AG04450 (cell line): ENCODE measurements around the gene PGC. TPM values are rescaled to one million over a fixed set of nuclear protein-coding genes. Genes with fewer than 3 reads are reported as not detected.

Experiments
- CTCF ChIA-PET: fragments of 300-600, 350-600 bp; formaldehyde crosslinking; extraction: SDS; loops from one replicate; lab custom pipeline; 2022; ENCODE audit warnings: antibody characterized with exemption, inconsistent platforms; lab: Charles Lee
- POLR2A ChIA-PET: fragments of 350-600 bp; formaldehyde crosslinking; extraction: SDS; loops from one replicate; lab custom pipeline; 2021; ENCODE audit warnings: antibody characterized with exemption, inconsistent platforms; lab: Yijun Ruan, JAX
- DNase-seq: peaks from one replicate; pipeline ENCODE4 v3.0.0-alpha.2; 2011; ENCODE audit warnings: low read depth, low spot score
- H3K27ac ChIP-seq: one replicate; pipeline ENCODE4 v1.5.1; 2012; ENCODE audit warnings: low read depth, low read length, control low read depth
- H3K27me3 ChIP-seq: one replicate; pipeline ENCODE4 v1.6.0; 2012; ENCODE audit warnings: low read length; ENCODE audit not compliant: control insufficient read depth, insufficient read depth
- H3K4me3 ChIP-seq: 2 replicates; pipeline ENCODE4 v1.5.1; 2011; ENCODE audit warnings: mild to moderate bottlenecking, low read depth, low read length, control low read depth
- H3K9me3 ChIP-seq: 2 replicates; pipeline ENCODE4 v1.5.1; 2012; ENCODE audit warnings: low read length; ENCODE audit not compliant: control insufficient read depth, insufficient read depth
- CTCF ChIP-seq: IDR thresholded peaks from 2 replicates; pipeline ENCODE4 v1.5.1; 2011; ENCODE audit warnings: low read depth, low read length, control low read depth, inconsistent platforms
- polyA plus RNA-seq: library from polyadenylated mRNA; depleted of rRNA; stranded (reverse); fragments of >200 nt; gene quantifications from 2 replicates; pipeline ENCODE4 v1.2.3, GENCODE V29; 2011

Gene PGC
- polyA plus RNA-seq, 1 experiment, result not detected

GRCh38 chr6:41771058-41771983 lies 24.1 kb upstream of the PGC start:
- Histone ChIP-seq H3K9me3 (no peaks in the 10 kb centered on the region; the same call in 1 of the 2 replicates), H3K27ac (no peak overlapping the region), H3K4me3 (no peak overlapping the region), H3K27me3 (no peaks in the 10 kb centered on the region)
- TF ChIP-seq CTCF, result no peak
- no peak for DNase-seq
- ChIA-PET CTCF (interaction anchor here (0.7 to 2.3 kb wide), 2 partner anchors 15 to 403 kb away, joined by 3 to 7 read pairs; no protein-coding TSS in a partner anchor), POLR2A (no interaction called here)

- Histone ChIP-seq H3K9me3 (no peaks in the 10 kb centered on the region; the same call in 1 of the 2 replicates), H3K4me3 (no peak overlapping the region), H3K27ac (no peak overlapping the region), H3K27me3 (no peaks in the 10 kb centered on the region)
- CTCF ChIA-PET, result interaction anchor here (0.6 kb wide), 1 partner anchor 17 kb away, joined by 6 read pairs; the partner anchor contains the start of gene TOMM6
- no peak for DNase-seq
- TF ChIP-seq CTCF, result no peak
- POLR2A ChIA-PET, result no interaction called here
These were observed 23.3 kb upstream of the PGC start for GRCh38 chr6:41770381-41771057.

GRCh38 chr6:41769376-41769775 lies 22.2 kb upstream of the PGC start:
- ChIA-PET CTCF (interaction anchor here (0.7 to 2.3 kb wide), 3 partner anchors 18 to 167 kb away, joined by 3 to 15 read pairs (median 3); partner anchors contain the start of gene TOMM6), POLR2A (no interaction called here)
- no peak overlapping the region for H3K27ac ChIP-seq
- no peak for TF ChIP-seq CTCF
- H3K9me3 ChIP-seq, result no peaks in the 10 kb centered on the region; the same call in 1 of the 2 replicates
- no peak overlapping the region for H3K4me3 ChIP-seq
- no peak for DNase-seq
- H3K27me3 ChIP-seq, result no peaks in the 10 kb centered on the region

GRCh38 chr6:41768545-41769308 lies 21.5 kb upstream of the PGC start:
- Histone ChIP-seq H3K4me3 (no peak overlapping the region), H3K9me3 (no peaks in the 10 kb centered on the region; the same call in 1 of the 2 replicates), H3K27ac (no peak overlapping the region), H3K27me3 (no peaks in the 10 kb centered on the region)
- DNase-seq, result no peak
- TF ChIP-seq CTCF, result no peak
- CTCF ChIA-PET, result interaction anchor here (0.7 to 2.3 kb wide), 4 partner anchors 8 to 166 kb away, joined by 3 to 15 read pairs (median 4); partner anchors contain the start of genes TFEB and TOMM6
- POLR2A ChIA-PET, result no interaction called here
